Measurements from ENCODE around the gene TSSK3.

Gene TSSK3

GRCh38 chr1:32399843-32400242 is 37.5 kb downstream of the TSSK3 start:
- DNase-seq (ENCODE audit: low read depth), result no peak
- no peak overlapping the region for H3K4me3 ChIP-seq (ENCODE audit: low read depth, low read length)
- TF ChIP-seq CTCF (IDR thresholded peaks at IDR 0.05; ENCODE audit: low read depth, low read length, missing control alignments), result no peak

GRCh38 chr1:32400876-32401631 is 38.7 kb downstream of the TSSK3 start:
- no peak overlapping the region for H3K4me3 ChIP-seq (ENCODE audit: low read depth, low read length)
- DNase-seq (ENCODE audit: low read depth), result no peak
- peak; percentile 87 for TF ChIP-seq CTCF (IDR thresholded peaks at IDR 0.05; ENCODE audit: low read depth, low read length, missing control alignments)

- TF ChIP-seq CTCF (IDR thresholded peaks at IDR 0.05; ENCODE audit: low read depth, low read length, missing control alignments), result no peak
- no peak overlapping the region for H3K4me3 ChIP-seq (ENCODE audit: low read depth, low read length)
- no peak for DNase-seq (ENCODE audit: low read depth)
Measured at GRCh38 chr1:32404946-32405345, 42.6 kb downstream of the TSSK3 start.

GRCh38 chr1:32405672-32406467 is 43.5 kb downstream of the TSSK3 start:
- no peak for DNase-seq (ENCODE audit: low read depth)

GRCh38 chr1:32406629-32407111 is 44.3 kb downstream of the TSSK3 start:
- TF ChIP-seq CTCF (IDR thresholded peaks at IDR 0.05; ENCODE audit: low read depth, low read length, missing control alignments), result no peak
- no peak overlapping the region for H3K4me3 ChIP-seq (ENCODE audit: low read depth, low read length)
- DNase-seq (ENCODE audit: low read depth), result no peak

More at GRCh38 chr1:32405672-32406467, 43.5 kb downstream of the TSSK3 start:
- TF ChIP-seq CTCF (IDR thresholded peaks at IDR 0.05; ENCODE audit: low read depth, low read length, missing control alignments), result no peak
- no peak overlapping the region for H3K4me3 ChIP-seq (ENCODE audit: low read depth, low read length)

GRCh38 chr1:32411261-32411660 is 48.9 kb downstream of the TSSK3 start:
- DNase-seq (ENCODE audit: low read depth), result no peak

More at GRCh38 chr1:32411261-32411660, 48.9 kb downstream of the TSSK3 start:
- TF ChIP-seq CTCF (IDR thresholded peaks at IDR 0.05; ENCODE audit: low read depth, low read length, missing control alignments), result no peak
- H3K4me3 ChIP-seq (ENCODE audit: low read depth, low read length), result no peak overlapping the region

Data from GM12864 (cell line).